ENCODE results near the gene GSK3B.
A peak's percentile ranks its signal among the peaks of the same experiment; 100 is the strongest.

The GSK3B gene

DNA sequence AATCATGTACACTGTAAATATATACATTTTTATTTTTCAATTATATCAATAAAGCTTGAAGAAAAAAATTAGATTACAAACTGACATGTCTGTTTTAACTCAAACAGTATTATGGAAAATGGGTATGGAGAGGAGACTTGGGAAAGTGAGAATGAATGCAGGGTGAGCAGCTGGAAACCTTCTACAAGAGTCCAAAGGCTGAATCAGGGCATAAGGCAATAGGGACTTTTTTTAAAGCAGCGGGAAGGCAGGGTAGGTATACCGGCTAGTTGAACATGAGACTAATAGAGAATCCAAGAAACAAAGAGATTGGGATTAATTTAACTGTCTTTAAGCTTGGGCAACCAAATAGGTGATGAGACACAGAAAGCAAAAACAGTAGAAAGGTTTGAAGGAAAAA is 167.1 kb downstream of the GSK3B start:
- H3K79me2 ChIP-seq (ENCODE audit: insufficient read depth, low read length), result peaks cover 84% of the 10 kb centered on the region
- no peaks in the 10 kb centered on the region for H3K27me3 ChIP-seq (ENCODE audit: insufficient read depth, low read length, poor library complexity)
- H3K4me1 ChIP-seq (ENCODE audit: insufficient read depth, low read length), result no peaks in the 10 kb centered on the region
- no peaks in the 10 kb centered on the region for H3K9me3 ChIP-seq (ENCODE audit: insufficient read depth, low read length, severe bottlenecking)
- no peak overlapping the region for H3K4me2 ChIP-seq (ENCODE audit: insufficient read depth, low read length)
- H2AFZ ChIP-seq (ENCODE audit: low read depth, low read length), result no peak overlapping the region
- no peak for ATAC-seq (ENCODE audit: insufficient read depth, low read depth)
- peaks cover 28% of the 10 kb centered on the region for H4K20me1 ChIP-seq (ENCODE audit: insufficient read depth, low read length)
- H3K9ac ChIP-seq (ENCODE audit: low read depth, low read length), result no peak overlapping the region
- no peak for TF ChIP-seq EZH2 (IDR thresholded peaks at IDR 0.05; ENCODE audit: borderline replicate concordance, low read depth, low read length, severe bottlenecking)
- TF ChIP-seq, protein P1, sequence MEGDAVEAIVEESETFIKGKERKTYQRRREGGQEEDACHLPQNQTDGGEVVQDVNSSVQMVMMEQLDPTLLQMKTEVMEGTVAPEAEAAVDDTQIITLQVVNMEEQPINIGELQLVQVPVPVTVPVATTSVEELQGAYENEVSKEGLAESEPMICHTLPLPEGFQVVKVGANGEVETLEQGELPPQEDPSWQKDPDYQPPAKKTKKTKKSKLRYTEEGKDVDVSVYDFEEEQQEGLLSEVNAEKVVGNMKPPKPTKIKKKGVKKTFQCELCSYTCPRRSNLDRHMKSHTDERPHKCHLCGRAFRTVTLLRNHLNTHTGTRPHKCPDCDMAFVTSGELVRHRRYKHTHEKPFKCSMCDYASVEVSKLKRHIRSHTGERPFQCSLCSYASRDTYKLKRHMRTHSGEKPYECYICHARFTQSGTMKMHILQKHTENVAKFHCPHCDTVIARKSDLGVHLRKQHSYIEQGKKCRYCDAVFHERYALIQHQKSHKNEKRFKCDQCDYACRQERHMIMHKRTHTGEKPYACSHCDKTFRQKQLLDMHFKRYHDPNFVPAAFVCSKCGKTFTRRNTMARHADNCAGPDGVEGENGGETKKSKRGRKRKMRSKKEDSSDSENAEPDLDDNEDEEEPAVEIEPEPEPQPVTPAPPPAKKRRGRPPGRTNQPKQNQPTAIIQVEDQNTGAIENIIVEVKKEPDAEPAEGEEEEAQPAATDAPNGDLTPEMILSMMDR (IDR thresholded peaks at IDR 0.05; ENCODE audit: borderline replicate concordance, extremely low read depth, low read length, poor library complexity, severe bottlenecking), result no peak
- no peak for DNase-seq
- H3K4me3 ChIP-seq (ENCODE audit: low read depth in 1 of 2, low read length in 2 of 2), result no peak overlapping the region
- no peak overlapping the region for H3K27ac ChIP-seq (ENCODE audit: low read length)
- H3K36me3 ChIP-seq (ENCODE audit: insufficient read depth, low read length), result peaks cover 3% of the 10 kb centered on the region; the same call in 1 of the 2 replicates

DNA sequence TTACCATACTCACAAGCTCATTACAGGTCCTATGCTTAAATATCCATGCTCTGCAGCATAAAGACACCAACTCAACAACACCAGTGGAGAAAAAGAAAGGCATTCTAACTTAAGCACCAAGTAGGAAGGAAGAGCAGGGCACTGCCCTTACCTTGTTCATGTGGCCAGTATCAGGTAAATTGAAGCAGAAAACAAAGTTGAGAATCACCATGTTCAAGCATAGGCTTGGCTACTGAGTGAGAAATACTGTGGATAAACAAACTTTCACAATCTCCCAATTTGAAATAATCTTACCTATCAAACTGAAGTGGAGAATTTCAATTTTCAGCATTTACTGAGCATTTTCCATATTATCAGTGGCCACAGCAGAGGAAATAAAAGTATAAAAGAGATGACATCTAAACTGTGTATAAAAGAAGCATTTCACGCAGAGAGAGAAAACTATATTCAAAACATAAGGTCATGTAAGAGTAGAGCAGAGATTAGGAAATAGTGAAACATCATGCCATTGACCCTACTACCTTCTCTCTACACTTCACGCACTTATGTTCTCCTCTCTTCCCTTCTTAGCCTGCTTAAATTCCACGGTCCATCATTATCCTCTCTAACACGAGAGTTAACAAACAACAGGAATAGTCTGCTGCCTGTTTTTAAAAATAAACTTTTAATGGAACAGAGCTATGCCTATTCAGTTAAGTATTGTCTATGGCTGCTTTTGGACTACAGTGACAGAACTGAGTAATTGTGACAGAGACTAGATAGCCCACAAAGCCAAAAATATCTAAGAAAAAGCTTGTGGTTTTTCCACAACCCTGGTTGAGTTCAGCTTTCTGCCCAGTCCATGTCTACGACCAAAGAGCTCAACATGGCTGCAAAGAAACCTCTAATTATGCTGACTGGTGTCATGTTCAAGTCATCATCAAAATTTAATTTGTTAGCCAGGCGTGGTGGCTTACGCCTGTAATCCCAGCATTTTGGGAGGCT is 169.8 kb downstream of the GSK3B start:
- no peak overlapping the region for H3K4me2 ChIP-seq (ENCODE audit: insufficient read depth, low read length)
- no peak overlapping the region for H3K4me3 ChIP-seq (ENCODE audit: low read depth in 1 of 2, low read length in 2 of 2)
- no peaks in the 10 kb centered on the region for H3K9me3 ChIP-seq (ENCODE audit: insufficient read depth, low read length, severe bottlenecking)
- no peak for DNase-seq
- H4K20me1 ChIP-seq (ENCODE audit: insufficient read depth, low read length), result peaks cover 14% of the 10 kb centered on the region
- H3K79me2 ChIP-seq (ENCODE audit: insufficient read depth, low read length), result peaks cover 78% of the 10 kb centered on the region
- H3K4me1 ChIP-seq (ENCODE audit: insufficient read depth, low read length), result 0 out of 2 replicates have a peak, but pooled peaks cover 5% of the 10 kb centered on the region
- H3K27me3 ChIP-seq (ENCODE audit: insufficient read depth, low read length, poor library complexity), result no peaks in the 10 kb centered on the region
- H3K9ac ChIP-seq (ENCODE audit: low read depth, low read length), result no peak overlapping the region
- peaks cover 24% of the 10 kb centered on the region for H3K36me3 ChIP-seq (ENCODE audit: insufficient read depth, low read length)
- H3K27ac ChIP-seq (ENCODE audit: low read length), result no peak overlapping the region
- TF ChIP-seq, protein P1 (IDR thresholded peaks at IDR 0.05; ENCODE audit: borderline replicate concordance, extremely low read depth, low read length, poor library complexity, severe bottlenecking), result no peak
- no peak for TF ChIP-seq EZH2 (IDR thresholded peaks at IDR 0.05; ENCODE audit: borderline replicate concordance, low read depth, low read length, severe bottlenecking)
- H2AFZ ChIP-seq (ENCODE audit: low read depth, low read length), result no peak overlapping the region
- ATAC-seq (ENCODE audit: insufficient read depth, low read depth), result peak; percentile 37; the same call in 2 of the 3 replicates

DNA sequence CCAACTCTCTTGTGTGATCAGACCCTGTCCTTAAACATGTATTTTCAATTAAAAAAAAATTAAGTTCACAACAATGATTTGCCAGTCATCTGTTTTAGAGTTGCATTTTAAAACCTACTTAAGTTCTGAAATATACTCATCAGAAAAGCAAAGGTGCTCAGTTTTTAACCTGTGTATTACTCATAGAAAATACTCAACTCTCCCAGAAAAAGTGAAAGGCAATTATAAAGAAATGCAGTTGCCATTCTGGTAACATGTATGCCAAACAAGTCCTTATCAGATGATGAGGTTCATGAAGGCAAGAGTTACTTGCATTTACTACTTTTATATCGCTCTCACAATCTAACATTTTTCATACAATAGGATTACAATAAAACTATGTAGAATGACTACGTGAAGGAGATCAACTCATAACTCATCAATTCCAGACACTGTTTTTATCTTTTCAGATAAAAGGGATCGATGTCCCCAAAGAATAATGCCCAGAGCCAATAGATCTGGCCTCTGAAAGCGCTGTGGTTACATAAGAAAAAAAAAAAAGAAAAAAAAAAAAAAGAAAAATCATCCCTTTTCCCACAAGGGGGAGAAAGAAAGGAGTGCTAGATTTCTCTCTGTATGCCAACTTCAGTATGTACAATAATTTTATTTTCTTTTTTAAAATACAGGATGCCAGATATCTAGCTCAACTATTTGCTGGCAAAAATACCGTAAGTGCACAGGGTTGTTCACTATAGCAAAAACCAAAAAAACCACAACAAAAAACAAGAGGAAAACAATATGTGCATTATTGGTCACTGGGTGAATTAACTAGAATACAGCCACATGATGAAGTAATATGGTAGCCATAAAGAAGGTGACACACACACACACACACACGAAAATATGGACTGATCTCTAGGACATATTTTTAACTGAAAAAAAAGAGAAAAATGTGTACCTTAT is 175.0 kb downstream of the GSK3B start:
- peaks cover 42% of the 10 kb centered on the region for H3K79me2 ChIP-seq (ENCODE audit: insufficient read depth, low read length)
- DNase-seq, result no peak

More for the DNA sequence above, 175.0 kb downstream of the GSK3B start:
- H2AFZ ChIP-seq (ENCODE audit: low read depth, low read length), result no peak overlapping the region
- peaks cover 54% of the 10 kb centered on the region for H3K36me3 ChIP-seq (ENCODE audit: insufficient read depth, low read length)
- TF ChIP-seq, protein P1 (IDR thresholded peaks at IDR 0.05; ENCODE audit: borderline replicate concordance, extremely low read depth, low read length, poor library complexity, severe bottlenecking), result no peak
- no peak for TF ChIP-seq EZH2 (IDR thresholded peaks at IDR 0.05; ENCODE audit: borderline replicate concordance, low read depth, low read length, severe bottlenecking)
- no peak overlapping the region for H3K4me3 ChIP-seq (ENCODE audit: low read depth in 1 of 2, low read length in 2 of 2)
- ATAC-seq (ENCODE audit: insufficient read depth, low read depth), result peak; percentile 56; the same call in 2 of the 3 replicates
- H3K27me3 ChIP-seq (ENCODE audit: insufficient read depth, low read length, poor library complexity), result no peaks in the 10 kb centered on the region
- 0 out of 2 replicates have a peak, but pooled peaks cover 5% of the 10 kb centered on the region for H3K4me1 ChIP-seq (ENCODE audit: insufficient read depth, low read length)
- H3K4me2 ChIP-seq (ENCODE audit: insufficient read depth, low read length), result no peak overlapping the region
- H3K27ac ChIP-seq (ENCODE audit: low read length), result no peak overlapping the region
- H3K9me3 ChIP-seq (ENCODE audit: insufficient read depth, low read length, severe bottlenecking), result no peaks in the 10 kb centered on the region
- H3K9ac ChIP-seq (ENCODE audit: low read depth, low read length), result no peak overlapping the region
- peaks cover 3% of the 10 kb centered on the region; the same call in 1 of the 2 replicates for H4K20me1 ChIP-seq (ENCODE audit: insufficient read depth, low read length)

Data from DND-41 (cell line).